Prostate gland (tissue), 2 donors: ENCODE data around the gene TNK2.

ENCODE experiments used
- CTCF ChIP-seq, 4 experiments: fragments of 200-600 bp in 2 of 4; fragments of 450-650 bp in 2 of 4; sonication (generic) in 2 of 4; IDR thresholded peaks; 1 replicate in 3 of 4; 2 replicates in 1 of 4; pipeline ENCODE4 v1.5.1; 2016 to 2019; ENCODE audit warnings: antibody characterized with exemption in 4 of 4, mild to moderate bottlenecking in 2 of 4, moderate library complexity in 2 of 4
- POLR2A ChIP-seq: fragments of 450-650 bp; IDR thresholded peaks from one replicate; pipeline ENCODE4 v1.6.1; 2016; ENCODE audit warnings: antibody characterized with exemption, mild to moderate bottlenecking

GRCh38 chr3:195883160-195883559, 25.2 kb downstream of the TNK2 start:
- TF ChIP-seq CTCF (IDR thresholded peaks at IDR 0.05) (no peak), POLR2A (no peak)
